Ovary (tissue), 9 donors: ENCODE measurements around the gene TBCEL. TPM values are rescaled to one million over a fixed set of nuclear protein-coding genes. Genes with fewer than 3 reads are reported as not detected.

ENCODE experiments used
- DNase-seq, 5 donors: peaks; one replicate each; pipeline ENCODE4 v3.0.0-alpha.2; 2019 to 2020
- H3K27ac ChIP-seq, 2 donors: fragments of 200-600 bp; one replicate each; pipeline versions ENCODE4 v1.5.1 to v1.8.0; 2019 to 2022
- H3K27me3 ChIP-seq: fragments of 200-600 bp; one replicate; pipeline ENCODE4 v1.8.0; 2022
- H3K36me3 ChIP-seq: fragments of 200-600 bp; sonication (generic); one replicate; pipeline ENCODE4 v1.5.1; 2019
- H3K4me1 ChIP-seq: one replicate; pipeline ENCODE4 v1.8.1; 2013; ENCODE audit warnings: mild to moderate bottlenecking, moderate library complexity; ENCODE audit not compliant: insufficient read depth
- H3K4me3 ChIP-seq: fragments of 200-600 bp; sonication (generic); one replicate; pipeline ENCODE4 v1.5.1; 2017
- H3K9me3 ChIP-seq, 2 donors: fragments of 200-600 bp in 1 of 2; sonication (generic) in 1 of 2; one replicate each; pipeline versions ENCODE4 v1.5.1 to v1.8.1; 2013 to 2019; ENCODE audit warnings: mild to moderate bottlenecking in 1 of 2, moderate library complexity in 1 of 2
- EP300 ChIP-seq: sonication (generic); formaldehyde crosslinking; IDR thresholded peaks from one replicate; pipeline ENCODE4 v1.6.1; 2017; ENCODE audit warnings: antibody characterized with exemption
- POLR2A ChIP-seq: fragments of 450-650 bp; IDR thresholded peaks from one replicate; pipeline ENCODE4 v1.6.1; 2017; ENCODE audit warnings: antibody characterized with exemption, mild to moderate bottlenecking, moderate library complexity
- WGBS, 3 donors: extraction: QIAGEN DNeasy Blood & Tissue Kit in 1 of 3; methylation state at CpG; one replicate each; pipeline versions ENCODE4 v1.1.5 to v1.1.7; 2013 to 2017; 5-methylcytosine and 5-hydroxymethylcytosine counted together
- intact Hi-C, 4 donors: fragments of 100-400 bp; cut with DNase I; formaldehyde crosslinking; loops; one replicate each; pipeline versions ENCODE4 v1.11.0 to v1.15.1; 2022 to 2023
- polyA plus RNA-seq, 2 donors: library from polyadenylated mRNA; stranded (reverse); fragments of 200-250 nt in 1 of 2; fragments of 350-450 nt in 1 of 2; fragmentation: Illumina TruSeq in 1 of 2; extraction: RNeasy Lipid Tissue Mini Kit (QIAGEN cat#74804) in 1 of 2; gene quantifications; one replicate each; pipeline ENCODE4 v1.2.3, GENCODE V29; 2013 to 2014
- total RNA-seq, 7 donors: library from RNA; depleted of rRNA in 2 of 7; stranded (reverse); fragments of >200 nt in 2 of 7; fragmentation: NEBNext Ultra II Directional in 3 of 7; extraction: Animal tissue kit (Norgen Biotek cat#: 25700) in 3 of 7; gene quantifications; one replicate each; pipeline versions ENCODE4 v1.1.0 to v1.2.4, GENCODE V29; 2016 to 2023
- TF ChIP-seq, protein P1 (sequence below), 3 donors: fragments of 450-650 bp in 2 of 3; fragments of 200-600 bp in 1 of 3; IDR thresholded peaks; one replicate each; pipeline versions ENCODE4 v1.5.1 to v1.8.0; 2016 to 2022; ENCODE audit warnings: antibody characterized with exemption in 3 of 3, mild to moderate bottlenecking in 1 of 3
- donor health status: DM: no; HTN: no; CAD: no; lungs with moderate emphysema.
- donor health status: DM: no; HTN: no; CAD: no.
- donor health status: Bipolar disorder and iron deficiency.
- donor health status: DM: yes; HTN: yes; CAD: no.
- donor health status: DM: no; HTN: no; CAD: no.
- donor health status: DM: yes; HTN: yes; CAD: no.

Gene TBCEL
- total and polyA plus RNA-seq, 9 donors = 9.1 to 79.3 (median 45.8) TPM

DNA sequence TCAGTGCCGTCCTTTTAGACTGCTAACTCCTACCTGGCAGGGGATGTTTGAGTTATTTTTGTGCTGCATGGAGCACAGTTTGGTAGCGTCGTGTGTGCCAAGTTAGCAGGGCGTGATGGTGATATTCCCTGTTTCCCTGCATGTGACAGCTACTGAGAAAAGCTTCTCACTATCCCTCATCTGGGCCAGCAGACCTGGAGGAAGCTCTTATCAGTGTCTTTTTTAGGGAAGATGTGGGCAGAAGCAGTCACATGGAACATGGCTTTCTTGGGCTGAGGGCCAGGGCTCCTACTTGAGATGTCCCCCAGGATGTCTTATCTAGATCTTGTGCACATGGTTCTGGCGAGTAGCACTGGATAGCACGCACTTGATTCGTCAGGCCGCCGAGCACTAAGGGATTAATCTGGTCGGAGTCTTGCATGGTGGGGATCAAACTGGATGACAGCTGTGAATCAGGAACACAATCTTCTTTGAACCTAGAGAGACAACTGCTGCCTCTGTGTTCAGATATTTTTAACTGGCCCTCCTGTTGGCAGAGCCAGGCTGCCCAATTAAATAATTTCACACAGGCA is 110.9 kb downstream of the TBCEL start:
- WGBS, 3 donors = 79 to 83% (median 82%) methylated on average over 10 of the region's 10 CpGs
- Histone ChIP-seq H3K27me3 (no peaks in the 10 kb centered on the region), H3K4me1 (no peaks in the 10 kb centered on the region), H3K36me3 (no peaks in the 10 kb centered on the region), H3K9me3 (no peaks in the 10 kb centered on the region), H3K27ac (no peak overlapping the region), H3K4me3 (no peak overlapping the region)
- intact Hi-C loops = no loop called here
- no peak for DNase-seq
- TF ChIP-seq POLR2A (no peak), EP300 (no peak)
- TF ChIP-seq, protein P1, sequence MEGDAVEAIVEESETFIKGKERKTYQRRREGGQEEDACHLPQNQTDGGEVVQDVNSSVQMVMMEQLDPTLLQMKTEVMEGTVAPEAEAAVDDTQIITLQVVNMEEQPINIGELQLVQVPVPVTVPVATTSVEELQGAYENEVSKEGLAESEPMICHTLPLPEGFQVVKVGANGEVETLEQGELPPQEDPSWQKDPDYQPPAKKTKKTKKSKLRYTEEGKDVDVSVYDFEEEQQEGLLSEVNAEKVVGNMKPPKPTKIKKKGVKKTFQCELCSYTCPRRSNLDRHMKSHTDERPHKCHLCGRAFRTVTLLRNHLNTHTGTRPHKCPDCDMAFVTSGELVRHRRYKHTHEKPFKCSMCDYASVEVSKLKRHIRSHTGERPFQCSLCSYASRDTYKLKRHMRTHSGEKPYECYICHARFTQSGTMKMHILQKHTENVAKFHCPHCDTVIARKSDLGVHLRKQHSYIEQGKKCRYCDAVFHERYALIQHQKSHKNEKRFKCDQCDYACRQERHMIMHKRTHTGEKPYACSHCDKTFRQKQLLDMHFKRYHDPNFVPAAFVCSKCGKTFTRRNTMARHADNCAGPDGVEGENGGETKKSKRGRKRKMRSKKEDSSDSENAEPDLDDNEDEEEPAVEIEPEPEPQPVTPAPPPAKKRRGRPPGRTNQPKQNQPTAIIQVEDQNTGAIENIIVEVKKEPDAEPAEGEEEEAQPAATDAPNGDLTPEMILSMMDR (IDR thresholded peaks at IDR 0.05) = no peak

DNA sequence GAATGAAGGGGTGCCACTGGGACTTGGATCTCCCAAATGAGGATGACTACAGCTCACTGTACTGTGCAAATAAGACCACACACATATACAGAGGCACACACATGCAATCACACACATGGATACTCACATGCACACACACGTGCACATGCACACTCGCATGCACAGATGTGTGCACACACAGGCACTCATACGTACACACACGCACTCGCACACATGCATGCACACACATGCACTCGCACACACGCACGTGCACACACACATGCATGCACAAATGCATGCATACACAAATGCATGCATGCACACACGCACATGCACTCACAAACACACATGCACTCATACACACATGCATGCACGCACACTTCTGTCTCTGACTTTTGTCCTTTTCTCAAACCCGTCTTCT is 113.1 kb downstream of the TBCEL start:
- Histone ChIP-seq H3K27me3 (no peaks in the 10 kb centered on the region), H3K4me3 (no peak overlapping the region), H3K9me3 (no peaks in the 10 kb centered on the region), H3K36me3 (no peaks in the 10 kb centered on the region), H3K4me1 (no peaks in the 10 kb centered on the region), H3K27ac (no peak overlapping the region)
- intact Hi-C loops = no loop called here
- TF ChIP-seq EP300 (no peak), POLR2A (no peak)
- TF ChIP-seq, protein P1 (IDR thresholded peaks at IDR 0.05) = no peak
- DNase-seq = no peak
- 88 to 97% (median 95%) methylated on average over 11 of the region's 11 CpGs for WGBS, 3 donors

DNA sequence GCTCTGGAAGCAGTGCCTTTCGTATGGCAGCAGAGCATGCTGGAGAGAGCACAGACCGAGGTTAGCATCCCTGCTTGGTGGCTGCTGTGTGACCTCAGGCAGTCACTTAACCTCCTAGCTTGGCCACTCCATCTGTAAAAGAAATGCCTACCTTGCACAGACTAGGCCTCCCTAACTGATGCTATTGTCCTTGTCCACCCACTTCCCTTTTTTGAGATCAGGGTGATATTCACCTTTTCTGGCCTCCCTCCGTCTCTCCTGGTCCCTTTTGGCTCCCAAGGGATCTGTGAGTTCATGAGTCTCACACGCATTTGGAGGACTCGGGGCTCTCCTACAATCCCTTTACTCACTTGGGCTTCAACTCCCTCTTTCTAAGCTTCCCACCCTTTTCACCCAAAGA is 114.4 kb downstream of the TBCEL start:
- H3K27ac ChIP-seq = no peak overlapping the region
- WGBS, 3 donors = 92 to 96% (median 96%) methylated on average over 5 of the region's 5 CpGs
- intact Hi-C loops = no loop called here
- H3K9me3 ChIP-seq = no peaks in the 10 kb centered on the region
- no peak for DNase-seq
- H3K27me3 ChIP-seq = no peaks in the 10 kb centered on the region
- H3K4me3 ChIP-seq = no peak overlapping the region
- TF ChIP-seq, protein P1 (IDR thresholded peaks at IDR 0.05) = no peak
- TF ChIP-seq EP300 (no peak), POLR2A (no peak)
- no peaks in the 10 kb centered on the region for H3K36me3 ChIP-seq
- no peaks in the 10 kb centered on the region for H3K4me1 ChIP-seq

DNA sequence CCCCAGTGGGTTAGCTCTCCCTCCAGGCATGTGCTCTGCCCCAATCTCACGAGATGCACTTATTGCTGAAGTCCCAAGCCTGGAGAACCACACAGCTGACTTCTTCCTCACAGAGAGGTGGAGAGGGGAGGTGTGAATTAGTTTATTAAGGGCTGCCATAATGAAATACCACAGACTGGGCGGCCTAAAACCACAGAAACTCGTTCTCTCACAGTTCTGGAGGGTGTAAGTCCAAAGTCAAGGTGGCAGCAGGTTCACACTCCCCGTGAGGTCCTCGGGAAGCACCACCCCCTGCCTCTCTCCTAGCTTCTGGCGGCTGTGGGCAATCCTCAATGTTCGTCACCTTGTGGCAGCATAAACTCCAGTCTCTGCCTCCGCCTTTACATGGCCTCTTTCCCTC is 116.5 kb downstream of the TBCEL start:
- TF ChIP-seq POLR2A (no peak), EP300 (no peak)
- TF ChIP-seq, protein P1 (IDR thresholded peaks at IDR 0.05) = no peak
- no peaks in the 10 kb centered on the region for H3K9me3 ChIP-seq
- H3K36me3 ChIP-seq = no peaks in the 10 kb centered on the region
- 54 to 75% (median 73%) methylated on average over 8 of the region's 8 CpGs for WGBS, 3 donors
- H3K4me1 ChIP-seq = no peaks in the 10 kb centered on the region
- no peak overlapping the region for H3K4me3 ChIP-seq
- no peak overlapping the region for H3K27ac ChIP-seq
- intact Hi-C loops = no loop called here
- no peak for DNase-seq
- H3K27me3 ChIP-seq = no peaks in the 10 kb centered on the region

Other genes with a start within 250 kb of the TBCEL start
- gene TECTA, start 77.1 kb downstream of the TBCEL start, total RNA-seq = 1 to 10 TPM in 4 of 7 donors, under 1 TPM in 3; 0.56 to 1.3 (median 1.0) TPM
- gene TECTA, start 77.1 kb downstream of the TBCEL start, polyA plus RNA-seq = under 1 TPM; 0.53 to 0.97 TPM